HG03135 (cell line): ENCODE results near the gene PXT1.
"Not testable (repeated sequence)": the region's sequence is repeated elsewhere in the genome, so short reads cannot be mapped to it uniquely, and the experiment has no call there.

ENCODE experiments used
- ATAC-seq: cut with Tn5 transposase; IDR thresholded peaks from one replicate; pipeline ENCODE4 v1.9.1; 2021; ENCODE audit warnings: mild to moderate bottlenecking, moderate library complexity; ENCODE audit not compliant: unreplicated experiment

The PXT1 gene

GRCh38 chr6:36444470-36444869, 1.8 kb upstream of the PXT1 start:
- no peak for ATAC-seq

GRCh38 chr6:36443471-36444428, 1.1 kb upstream of the PXT1 start:
- ATAC-seq = no peak

- ATAC-seq = no peak
Measured at GRCh38 chr6:36442103-36442670, 467 bp downstream of the PXT1 start.

GRCh38 chr6:36441307-36441894, 1.3 kb downstream of the PXT1 start:
- ATAC-seq = peak; percentile 65

GRCh38 chr6:36436466-36436865, 6.2 kb downstream of the PXT1 start:
- no peak for ATAC-seq

GRCh38 chr6:36432151-36432671, 10.4 kb downstream of the PXT1 start:
- ATAC-seq = no peak

GRCh38 chr6:36431197-36431596, 11.5 kb downstream of the PXT1 start:
- no peak for ATAC-seq

- ATAC-seq = no peak
Measured at GRCh38 chr6:36430351-36430750, 12.3 kb downstream of the PXT1 start.

GRCh38 chr6:36428911-36429310, 13.7 kb downstream of the PXT1 start:
- no peak for ATAC-seq

- no peak for ATAC-seq
Measured at GRCh38 chr6:36426622-36427021, 16.0 kb downstream of the PXT1 start.

- peak; percentile 96 for ATAC-seq
Measured at GRCh38 chr6:36423101-36423824, 19.4 kb downstream of the PXT1 start.

- no peak for ATAC-seq
Measured at GRCh38 chr6:36422714-36423100, 19.9 kb downstream of the PXT1 start.

- ATAC-seq = no peak
Measured at GRCh38 chr6:36419310-36419709, 23.3 kb downstream of the PXT1 start.

- no peak for ATAC-seq
Measured at GRCh38 chr6:36418558-36418957, 24.1 kb downstream of the PXT1 start.

- ATAC-seq = no peak
Measured at GRCh38 chr6:36414481-36414880, 28.2 kb downstream of the PXT1 start.

- no peak for ATAC-seq
Measured at GRCh38 chr6:36413489-36414480, 28.9 kb downstream of the PXT1 start.

GRCh38 chr6:36409718-36410117, 32.9 kb downstream of the PXT1 start:
- ATAC-seq = not testable (repeated sequence)

- ATAC-seq = no peak
Measured at GRCh38 chr6:36404164-36404563, 38.5 kb downstream of the PXT1 start.

- ATAC-seq = no peak
Measured at GRCh38 chr6:36402481-36402880, 40.2 kb downstream of the PXT1 start.

GRCh38 chr6:36399970-36400369, 42.7 kb downstream of the PXT1 start:
- no peak for ATAC-seq
